H9 (cell line): ENCODE measurements around the gene SYT17. TPM values are rescaled to one million over a fixed set of nuclear protein-coding genes. Genes with fewer than 3 reads are reported as not detected.

Experiments
- DNase-seq: peaks from one replicate; pipeline ENCODE4 v3.0.0-alpha.2; 2017
- H2AFZ ChIP-seq: one replicate; pipeline ENCODE4 v1.6.1; 2013; ENCODE audit warnings: mild to moderate bottlenecking, low read length, control low read depth, moderate library complexity
- H2AK5ac ChIP-seq: 2 replicates; pipeline ENCODE4 v1.6.1; 2013; ENCODE audit warnings: low read length, control low read depth, mixed read lengths; ENCODE audit not compliant: insufficient read length
- H2BK120ac ChIP-seq: one replicate; pipeline ENCODE4 v1.6.1; 2013; ENCODE audit warnings: low read depth, mild to moderate bottlenecking, low read length, control low read depth, inconsistent platforms; ENCODE audit not compliant: poor library complexity, severe bottlenecking
- H2BK12ac ChIP-seq: 2 replicates; pipeline ENCODE4 v1.6.1; 2013; ENCODE audit warnings: low read length, control low read depth, mixed read lengths, low read depth; ENCODE audit not compliant: insufficient read length
- H2BK15ac ChIP-seq: 2 replicates; pipeline ENCODE4 v1.6.1; 2013; ENCODE audit warnings: low read depth, low read length, control low read depth
- H2BK20ac ChIP-seq: one replicate; pipeline ENCODE4 v1.6.1; 2013; ENCODE audit warnings: low read depth, mild to moderate bottlenecking, low read length, control low read depth, inconsistent platforms; ENCODE audit not compliant: poor library complexity, severe bottlenecking
- H2BK5ac ChIP-seq: 2 replicates; pipeline ENCODE4 v1.6.1; 2013; ENCODE audit warnings: low read length, control low read depth, mixed read lengths; ENCODE audit not compliant: insufficient read length
- H3K14ac ChIP-seq: 2 replicates; pipeline ENCODE4 v1.6.1; 2013; ENCODE audit warnings: low read length, control low read depth; ENCODE audit not compliant: insufficient read depth
- H3K18ac ChIP-seq: 2 replicates; pipeline ENCODE4 v1.6.1; 2013; ENCODE audit warnings: low read depth, mild to moderate bottlenecking, mixed read lengths, low read length, control low read depth; ENCODE audit not compliant: insufficient read length
- H3K23ac ChIP-seq: 2 replicates; pipeline ENCODE4 v1.6.1; 2013; ENCODE audit warnings: low read length, control low read depth, mixed read lengths, low read depth; ENCODE audit not compliant: insufficient read length
- H3K23me2 ChIP-seq: 2 replicates; pipeline ENCODE4 v1.6.1; 2013; ENCODE audit warnings: low read depth, mild to moderate bottlenecking, mixed read lengths, low read length, control low read depth; ENCODE audit not compliant: insufficient read length, poor library complexity, severe bottlenecking
- H3K27ac ChIP-seq: 2 replicates; pipeline ENCODE4 v1.5.1; 2013; ENCODE audit warnings: low read length, control low read depth, mixed read lengths, low read depth; ENCODE audit not compliant: insufficient read length
- H3K27me3 ChIP-seq: 2 replicates; pipeline ENCODE4 v1.6.1; 2013; ENCODE audit warnings: low read length, control low read depth, inconsistent platforms; ENCODE audit not compliant: insufficient read depth
- H3K4ac ChIP-seq: 2 replicates; pipeline ENCODE4 v1.6.1; 2013; ENCODE audit warnings: low read depth, mild to moderate bottlenecking, control low read depth, inconsistent platforms, low read length, moderate library complexity
- H3K4me1 ChIP-seq: 2 replicates; pipeline ENCODE4 v1.6.1; 2013; ENCODE audit warnings: low read length, control low read depth, inconsistent platforms; ENCODE audit not compliant: insufficient read depth
- H3K4me2 ChIP-seq: 2 replicates; pipeline ENCODE4 v1.6.1; 2013; ENCODE audit warnings: low read length, control low read depth, mixed read lengths; ENCODE audit not compliant: insufficient read length, insufficient read depth
- H3K56ac ChIP-seq: 2 replicates; pipeline ENCODE4 v1.6.1; 2013; ENCODE audit warnings: low read depth, mild to moderate bottlenecking, mixed read lengths, low read length, control low read depth; ENCODE audit not compliant: insufficient read length
- H3K79me1 ChIP-seq: 2 replicates; pipeline ENCODE4 v1.6.1; 2013; ENCODE audit warnings: low read depth, mild to moderate bottlenecking, moderate library complexity, low read length, control low read depth, inconsistent platforms; ENCODE audit not compliant: insufficient read depth, poor library complexity, severe bottlenecking
- H3K79me2 ChIP-seq: 2 replicates; pipeline ENCODE4 v1.6.1; 2013; ENCODE audit warnings: low read length, control low read depth, inconsistent platforms; ENCODE audit not compliant: insufficient read depth
- H3K9ac ChIP-seq: 2 replicates; pipeline ENCODE4 v1.6.1; 2013; ENCODE audit warnings: low read length, control low read depth, mixed read lengths; ENCODE audit not compliant: insufficient read length; ENCODE audit errors: extremely low read depth
- H3K9me3 ChIP-seq: one replicate; pipeline ENCODE4 v1.6.1; 2013; ENCODE audit warnings: low read depth, low read length, inconsistent platforms; ENCODE audit not compliant: control insufficient read depth
- H3T11ph ChIP-seq: one replicate; pipeline ENCODE4 v1.6.1; 2013; ENCODE audit warnings: mild to moderate bottlenecking, low read length, control low read depth, inconsistent platforms
- H4K20me1 ChIP-seq: one replicate; pipeline ENCODE4 v1.6.1; 2013; ENCODE audit not compliant: control insufficient read depth, insufficient read length, insufficient read depth
- H4K5ac ChIP-seq: 2 replicates; pipeline ENCODE4 v1.6.1; 2013; ENCODE audit warnings: low read depth, mild to moderate bottlenecking, mixed read lengths, low read length, control low read depth; ENCODE audit not compliant: insufficient read length
- H4K8ac ChIP-seq: replicated peaks from 2 replicates; pipeline ENCODE4 v1.6.1; 2013; ENCODE audit warnings: low read length, control low read depth, mixed read lengths, low read depth; ENCODE audit not compliant: insufficient read length
- H4K91ac ChIP-seq: 2 replicates; pipeline ENCODE4 v1.6.1; 2013; ENCODE audit warnings: low read depth, mild to moderate bottlenecking, moderate library complexity, mixed read lengths, low read length, control low read depth; ENCODE audit not compliant: insufficient read length
- H3K27ac Mint-ChIP-seq, 3 experiments: 2 replicates in 2 of 3; 3 replicates in 1 of 3; pipeline ENCODE4 v1.8.0; 2020 to 2021; ENCODE audit warnings: mixed read lengths in 3 of 3, mild to moderate bottlenecking in 1 of 3, moderate library complexity in 1 of 3
- H3K27me3 Mint-ChIP-seq: 2 replicates; pipeline ENCODE4 v1.8.0; 2021; ENCODE audit warnings: low read depth, mild to moderate bottlenecking, moderate library complexity, mixed read lengths
- H3K36me3 Mint-ChIP-seq, 3 experiments: 2 replicates in 2 of 3; 3 replicates in 1 of 3; pipeline ENCODE4 v1.8.0; 2020 to 2021; ENCODE audit warnings: low read depth in 3 of 3, mixed read lengths in 3 of 3; ENCODE audit not compliant: insufficient read depth in 1 of 3
- H3K4me1 Mint-ChIP-seq, 2 experiments: 2 replicates each; pipeline ENCODE4 v1.8.0; 2020; ENCODE audit warnings: mixed read lengths in 2 of 2
- H3K4me3 Mint-ChIP-seq, 2 experiments: 2 replicates in 1 of 2; 3 replicates in 1 of 2; pipeline ENCODE4 v1.8.0; 2020 to 2021; ENCODE audit warnings: mild to moderate bottlenecking in 2 of 2, mixed read lengths in 2 of 2, moderate library complexity in 1 of 2
- H3K9me3 Mint-ChIP-seq, 2 experiments: 2 replicates in 1 of 2; 3 replicates in 1 of 2; pipeline ENCODE4 v1.8.0; 2020; ENCODE audit warnings: mild to moderate bottlenecking in 2 of 2, mixed read lengths in 2 of 2, moderate library complexity in 1 of 2
- whole genome bisulfite sequencing: extraction: QIAGEN DNeasy Blood & Tissue Kit; methylation state at CpG from one replicate; pipeline ENCODE4 v1.1.7; 2013; ENCODE audit warnings: missing lambda C conversion rate, low lambda C conversion rate, mixed read lengths; ENCODE audit not compliant: insufficient read length; ENCODE audit errors: extremely low coverage; 5-methylcytosine and 5-hydroxymethylcytosine counted together
- total RNA-seq: library from RNA; stranded (reverse); gene quantifications from 2 replicates; pipeline ENCODE4 v1.2.1, GENCODE V29; 2021
- TF ChIP-seq, protein P1 (sequence below): fragments of 200-600 bp; sonication (generic); conservative IDR thresholded peaks from 3 replicates; pipeline ENCODE4 v1.8.0; 2021; ENCODE audit warnings: antibody characterized with exemption, mild to moderate bottlenecking

Gene SYT17
- total RNA-seq, 1 experiment from 2014 or later: 3.0 TPM

DNA sequence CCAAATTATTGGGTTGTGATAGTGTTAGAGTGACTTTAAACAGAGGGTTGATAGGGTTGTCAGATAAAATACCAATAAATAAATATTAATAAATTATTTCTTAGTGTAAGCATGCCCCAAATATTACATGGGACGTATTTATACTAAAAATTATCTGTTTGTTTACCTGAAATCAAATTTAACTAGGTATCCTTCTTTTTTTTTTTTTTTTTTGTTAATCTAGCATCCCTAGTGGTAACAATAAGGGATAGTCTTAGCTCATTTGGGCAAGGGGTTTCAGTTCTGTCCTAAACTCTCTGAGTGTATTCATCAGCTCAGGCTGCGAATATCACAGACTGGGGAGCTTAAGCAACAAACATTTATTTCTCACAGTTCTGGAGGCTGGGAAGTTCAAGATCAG, 118.8 kb downstream of the SYT17 start:
- no peaks in the 10 kb centered on the region for H3K27me3 Mint-ChIP-seq
- peaks cover 3 to 5% of the 10 kb centered on the region in 2 experiments; a peak in 3 of 5 replicates for H3K9me3 Mint-ChIP-seq
- H3K4me3 Mint-ChIP-seq: no peak overlapping the region; a peak in 1 of 5 replicates
- H2BK20ac ChIP-seq: no peak overlapping the region
- no CpG with 5 or more reads among the region's 2 CpGs for WGBS
- no peak overlapping the region for H3K4me2 ChIP-seq
- H3K79me2 ChIP-seq: no peaks in the 10 kb centered on the region
- no peaks in the 10 kb centered on the region for H3K9me3 ChIP-seq
- no peak overlapping the region for H3K9ac ChIP-seq
- H4K20me1 ChIP-seq: no peaks in the 10 kb centered on the region
- no peak overlapping the region for H3K18ac ChIP-seq
- no peak overlapping the region for H4K8ac ChIP-seq
- H3K27me3 ChIP-seq: no peaks in the 10 kb centered on the region
- H2BK15ac ChIP-seq: no peak overlapping the region
- H3K14ac ChIP-seq: no peak overlapping the region
- no peaks in the 10 kb centered on the region for H3K23me2 ChIP-seq
- peak overlapping the region in 2 of 3 experiments; percentile 62 to 72; a peak in 3 of 7 replicates for H3K27ac Mint-ChIP-seq
- no peak for DNase-seq
- H2AK5ac ChIP-seq: no peak overlapping the region
- no peak overlapping the region for H2BK12ac ChIP-seq
- no peak overlapping the region for H3K23ac ChIP-seq
- H3K4me1 ChIP-seq: peaks cover 11% of the 10 kb centered on the region; the same call in 1 of the 2 replicates
- H3K79me1 ChIP-seq: no peaks in the 10 kb centered on the region
- no peak overlapping the region for H3T11ph ChIP-seq
- no peak overlapping the region for H3K27ac ChIP-seq
- H2BK5ac ChIP-seq: no peak overlapping the region
- TF ChIP-seq, protein P1, sequence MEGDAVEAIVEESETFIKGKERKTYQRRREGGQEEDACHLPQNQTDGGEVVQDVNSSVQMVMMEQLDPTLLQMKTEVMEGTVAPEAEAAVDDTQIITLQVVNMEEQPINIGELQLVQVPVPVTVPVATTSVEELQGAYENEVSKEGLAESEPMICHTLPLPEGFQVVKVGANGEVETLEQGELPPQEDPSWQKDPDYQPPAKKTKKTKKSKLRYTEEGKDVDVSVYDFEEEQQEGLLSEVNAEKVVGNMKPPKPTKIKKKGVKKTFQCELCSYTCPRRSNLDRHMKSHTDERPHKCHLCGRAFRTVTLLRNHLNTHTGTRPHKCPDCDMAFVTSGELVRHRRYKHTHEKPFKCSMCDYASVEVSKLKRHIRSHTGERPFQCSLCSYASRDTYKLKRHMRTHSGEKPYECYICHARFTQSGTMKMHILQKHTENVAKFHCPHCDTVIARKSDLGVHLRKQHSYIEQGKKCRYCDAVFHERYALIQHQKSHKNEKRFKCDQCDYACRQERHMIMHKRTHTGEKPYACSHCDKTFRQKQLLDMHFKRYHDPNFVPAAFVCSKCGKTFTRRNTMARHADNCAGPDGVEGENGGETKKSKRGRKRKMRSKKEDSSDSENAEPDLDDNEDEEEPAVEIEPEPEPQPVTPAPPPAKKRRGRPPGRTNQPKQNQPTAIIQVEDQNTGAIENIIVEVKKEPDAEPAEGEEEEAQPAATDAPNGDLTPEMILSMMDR: peak; percentile 37; the same call in 2 of the 3 replicates
- no peak overlapping the region for H2BK120ac ChIP-seq
- H3K4ac ChIP-seq: no peak overlapping the region
- H3K4me1 Mint-ChIP-seq: peaks cover 59 to 61% of the 10 kb centered on the region in 2 experiments
- H4K5ac ChIP-seq: no peak overlapping the region
- no peak overlapping the region for H3K56ac ChIP-seq
- peaks cover 0 to 3% (median 0%) of the 10 kb centered on the region in 3 experiments; a peak in 2 of 7 replicates for H3K36me3 Mint-ChIP-seq
- H4K91ac ChIP-seq: no peak overlapping the region
- H2AFZ ChIP-seq: no peak overlapping the region
